ENCODE measurements around the gene CCM2L. TPM values are rescaled to one million over a fixed set of nuclear protein-coding genes. Genes with fewer than 3 reads are reported as not detected.
A peak's percentile ranks its signal among the peaks of the same experiment; 100 is the strongest.

The CCM2L gene
- total and polyA plus RNA-seq, 10 of the 15 experiments (the other 5 are each of a cell fraction or from before 2014, with no cell fraction given), result not detected

DNA sequence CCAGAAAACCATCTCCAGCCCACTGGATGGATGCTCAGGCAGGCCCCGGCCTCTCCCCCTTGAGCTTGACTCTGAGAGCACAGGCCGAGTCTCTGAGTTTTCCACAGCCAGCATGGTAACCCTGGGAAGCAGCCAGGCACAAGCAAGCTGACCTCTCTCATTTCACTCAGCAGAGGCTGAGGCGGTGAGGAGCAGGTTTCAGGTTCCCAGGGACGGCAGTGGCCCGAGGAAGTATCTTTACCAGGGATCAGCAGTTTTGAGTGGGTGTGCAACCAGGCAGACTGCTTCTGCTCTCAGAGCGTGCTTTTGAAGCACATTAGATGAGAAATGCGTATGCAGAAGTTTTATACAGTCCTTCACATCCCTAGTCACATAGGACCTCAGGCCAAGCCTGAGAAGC is 54.4 kb downstream of the CCM2L start (continued):
- TF ChIP-seq, protein P1, sequence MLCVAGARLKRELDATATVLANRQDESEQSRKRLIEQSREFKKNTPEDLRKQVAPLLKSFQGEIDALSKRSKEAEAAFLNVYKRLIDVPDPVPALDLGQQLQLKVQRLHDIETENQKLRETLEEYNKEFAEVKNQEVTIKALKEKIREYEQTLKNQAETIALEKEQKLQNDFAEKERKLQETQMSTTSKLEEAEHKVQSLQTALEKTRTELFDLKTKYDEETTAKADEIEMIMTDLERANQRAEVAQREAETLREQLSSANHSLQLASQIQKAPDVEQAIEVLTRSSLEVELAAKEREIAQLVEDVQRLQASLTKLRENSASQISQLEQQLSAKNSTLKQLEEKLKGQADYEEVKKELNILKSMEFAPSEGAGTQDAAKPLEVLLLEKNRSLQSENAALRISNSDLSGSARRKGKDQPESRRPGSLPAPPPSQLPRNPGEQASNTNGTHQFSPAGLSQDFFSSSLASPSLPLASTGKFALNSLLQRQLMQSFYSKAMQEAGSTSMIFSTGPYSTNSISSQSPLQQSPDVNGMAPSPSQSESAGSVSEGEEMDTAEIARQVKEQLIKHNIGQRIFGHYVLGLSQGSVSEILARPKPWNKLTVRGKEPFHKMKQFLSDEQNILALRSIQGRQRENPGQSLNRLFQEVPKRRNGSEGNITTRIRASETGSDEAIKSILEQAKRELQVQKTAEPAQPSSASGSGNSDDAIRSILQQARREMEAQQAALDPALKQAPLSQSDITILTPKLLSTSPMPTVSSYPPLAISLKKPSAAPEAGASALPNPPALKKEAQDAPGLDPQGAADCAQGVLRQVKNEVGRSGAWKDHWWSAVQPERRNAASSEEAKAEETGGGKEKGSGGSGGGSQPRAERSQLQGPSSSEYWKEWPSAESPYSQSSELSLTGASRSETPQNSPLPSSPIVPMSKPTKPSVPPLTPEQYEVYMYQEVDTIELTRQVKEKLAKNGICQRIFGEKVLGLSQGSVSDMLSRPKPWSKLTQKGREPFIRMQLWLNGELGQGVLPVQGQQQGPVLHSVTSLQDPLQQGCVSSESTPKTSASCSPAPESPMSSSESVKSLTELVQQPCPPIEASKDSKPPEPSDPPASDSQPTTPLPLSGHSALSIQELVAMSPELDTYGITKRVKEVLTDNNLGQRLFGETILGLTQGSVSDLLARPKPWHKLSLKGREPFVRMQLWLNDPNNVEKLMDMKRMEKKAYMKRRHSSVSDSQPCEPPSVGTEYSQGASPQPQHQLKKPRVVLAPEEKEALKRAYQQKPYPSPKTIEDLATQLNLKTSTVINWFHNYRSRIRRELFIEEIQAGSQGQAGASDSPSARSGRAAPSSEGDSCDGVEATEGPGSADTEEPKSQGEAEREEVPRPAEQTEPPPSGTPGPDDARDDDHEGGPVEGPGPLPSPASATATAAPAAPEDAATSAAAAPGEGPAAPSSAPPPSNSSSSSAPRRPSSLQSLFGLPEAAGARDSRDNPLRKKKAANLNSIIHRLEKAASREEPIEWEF (IDR thresholded peaks at IDR 0.05; ENCODE audit: insufficient replicate concordance, low read depth, low read length), result peak; percentile 85
- no peak for TF ChIP-seq RCOR1 (conservative IDR thresholded peaks at IDR 0.05; ENCODE audit: low read depth, low read length)
- TF ChIP-seq, protein P2, sequence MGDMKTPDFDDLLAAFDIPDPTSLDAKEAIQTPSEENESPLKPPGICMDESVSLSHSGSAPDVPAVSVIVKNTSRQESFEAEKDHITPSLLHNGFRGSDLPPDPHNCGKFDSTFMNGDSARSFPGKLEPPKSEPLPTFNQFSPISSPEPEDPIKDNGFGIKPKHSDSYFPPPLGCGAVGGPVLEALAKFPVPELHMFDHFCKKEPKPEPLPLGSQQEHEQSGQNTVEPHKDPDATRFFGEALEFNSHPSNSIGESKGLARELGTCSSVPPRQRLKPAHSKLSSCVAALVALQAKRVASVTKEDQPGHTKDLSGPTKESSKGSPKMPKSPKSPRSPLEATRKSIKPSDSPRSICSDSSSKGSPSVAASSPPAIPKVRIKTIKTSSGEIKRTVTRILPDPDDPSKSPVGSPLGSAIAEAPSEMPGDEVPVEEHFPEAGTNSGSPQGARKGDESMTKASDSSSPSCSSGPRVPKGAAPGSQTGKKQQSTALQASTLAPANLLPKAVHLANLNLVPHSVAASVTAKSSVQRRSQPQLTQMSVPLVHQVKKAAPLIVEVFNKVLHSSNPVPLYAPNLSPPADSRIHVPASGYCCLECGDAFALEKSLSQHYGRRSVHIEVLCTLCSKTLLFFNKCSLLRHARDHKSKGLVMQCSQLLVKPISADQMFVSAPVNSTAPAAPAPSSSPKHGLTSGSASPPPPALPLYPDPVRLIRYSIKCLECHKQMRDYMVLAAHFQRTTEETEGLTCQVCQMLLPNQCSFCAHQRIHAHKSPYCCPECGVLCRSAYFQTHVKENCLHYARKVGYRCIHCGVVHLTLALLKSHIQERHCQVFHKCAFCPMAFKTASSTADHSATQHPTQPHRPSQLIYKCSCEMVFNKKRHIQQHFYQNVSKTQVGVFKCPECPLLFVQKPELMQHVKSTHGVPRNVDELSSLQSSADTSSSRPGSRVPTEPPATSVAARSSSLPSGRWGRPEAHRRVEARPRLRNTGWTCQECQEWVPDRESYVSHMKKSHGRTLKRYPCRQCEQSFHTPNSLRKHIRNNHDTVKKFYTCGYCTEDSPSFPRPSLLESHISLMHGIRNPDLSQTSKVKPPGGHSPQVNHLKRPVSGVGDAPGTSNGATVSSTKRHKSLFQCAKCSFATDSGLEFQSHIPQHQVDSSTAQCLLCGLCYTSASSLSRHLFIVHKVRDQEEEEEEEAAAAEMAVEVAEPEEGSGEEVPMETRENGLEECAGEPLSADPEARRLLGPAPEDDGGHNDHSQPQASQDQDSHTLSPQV (IDR thresholded peaks at IDR 0.05), result 0 out of 2 replicates have a peak, but pooled peaks have one; percentile 21
- TF ChIP-seq RAD21 (IDR thresholded peaks at IDR 0.05; ENCODE audit: insufficient read depth, low read depth, low read length), result no peak
- TF ChIP-seq IKZF1 (conservative IDR thresholded peaks at IDR 0.05), result peak; percentile 55
- TF ChIP-seq PAX5 (IDR thresholded peaks at IDR 0.05; ENCODE audit: borderline replicate concordance, low read depth, low read length), result peak; percentile 80; the same call in 1 of the 2 replicates
- TF ChIP-seq MEF2B (IDR thresholded peaks at IDR 0.05; ENCODE audit: partially characterized antibody, poor library complexity, severe bottlenecking), result peak; percentile 79
- TF ChIP-seq POLR2A (IDR thresholded peaks at IDR 0.05; ENCODE audit: low read depth, low read length), result no peak
- no peak; the same call in 1 of the 2 replicates for TF ChIP-seq CBX5 (IDR thresholded peaks at IDR 0.05; ENCODE audit: low read depth)
- no peak for TF ChIP-seq LARP7 (IDR thresholded peaks at IDR 0.05)
- no peak for TF ChIP-seq HDAC6 (IDR thresholded peaks at IDR 0.05; ENCODE audit: unreplicated experiment)
- TF ChIP-seq JUND (IDR thresholded peaks at IDR 0.05; ENCODE audit: low read depth, low read length), result no peak
- TF ChIP-seq, protein P3, sequence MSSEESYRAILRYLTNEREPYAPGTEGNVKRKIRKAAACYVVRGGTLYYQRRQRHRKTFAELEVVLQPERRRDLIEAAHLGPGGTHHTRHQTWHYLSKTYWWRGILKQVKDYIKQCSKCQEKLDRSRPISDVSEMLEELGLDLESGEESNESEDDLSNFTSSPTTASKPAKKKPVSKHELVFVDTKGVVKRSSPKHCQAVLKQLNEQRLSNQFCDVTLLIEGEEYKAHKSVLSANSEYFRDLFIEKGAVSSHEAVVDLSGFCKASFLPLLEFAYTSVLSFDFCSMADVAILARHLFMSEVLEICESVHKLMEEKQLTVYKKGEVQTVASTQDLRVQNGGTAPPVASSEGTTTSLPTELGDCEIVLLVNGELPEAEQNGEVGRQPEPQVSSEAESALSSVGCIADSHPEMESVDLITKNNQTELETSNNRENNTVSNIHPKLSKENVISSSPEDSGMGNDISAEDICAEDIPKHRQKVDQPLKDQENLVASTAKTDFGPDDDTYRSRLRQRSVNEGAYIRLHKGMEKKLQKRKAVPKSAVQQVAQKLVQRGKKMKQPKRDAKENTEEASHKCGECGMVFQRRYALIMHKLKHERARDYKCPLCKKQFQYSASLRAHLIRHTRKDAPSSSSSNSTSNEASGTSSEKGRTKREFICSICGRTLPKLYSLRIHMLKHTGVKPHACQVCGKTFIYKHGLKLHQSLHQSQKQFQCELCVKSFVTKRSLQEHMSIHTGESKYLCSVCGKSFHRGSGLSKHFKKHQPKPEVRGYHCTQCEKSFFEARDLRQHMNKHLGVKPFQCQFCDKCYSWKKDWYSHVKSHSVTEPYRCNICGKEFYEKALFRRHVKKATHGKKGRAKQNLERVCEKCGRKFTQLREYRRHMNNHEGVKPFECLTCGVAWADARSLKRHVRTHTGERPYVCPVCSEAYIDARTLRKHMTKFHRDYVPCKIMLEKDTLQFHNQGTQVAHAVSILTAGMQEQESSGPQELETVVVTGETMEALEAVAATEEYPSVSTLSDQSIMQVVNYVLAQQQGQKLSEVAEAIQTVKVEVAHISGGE (CRISPR knock-in tag; IDR thresholded peaks at IDR 0.05), result no peak
- no peak for TF ChIP-seq SIX5 (IDR thresholded peaks at IDR 0.05; ENCODE audit: low read depth, low read length, severe bottlenecking)
- TF ChIP-seq MEF2A (IDR thresholded peaks at IDR 0.05; ENCODE audit: insufficient read depth, low read depth, low read length), result no peak
- TF ChIP-seq CBX3 (IDR thresholded peaks at IDR 0.05; ENCODE audit: borderline replicate concordance, low read depth), result no peak
